ENCODE results near the gene DHCR7. TPM values are rescaled to one million over a fixed set of nuclear protein-coding genes. Genes with fewer than 3 reads are reported as not detected.

DHCR7 gene
- total and polyA plus RNA-seq, 2 experiments from 2014 or later = 84.0 to 166 TPM

- no peak for ATAC-seq
- Histone ChIP-seq H3K79me2 (replicated peaks; ENCODE audit: insufficient read depth) (no peaks in the 10 kb centered on the region), H3K27ac (ENCODE audit: low read depth) (no peak overlapping the region), H3F3A (replicated peaks; ENCODE audit: low read depth) (no peaks in the 10 kb centered on the region), H3K9me2 (ENCODE audit: insufficient read depth) (no peaks in the 10 kb centered on the region), H3K4me1 (ENCODE audit: insufficient read depth) (no peaks in the 10 kb centered on the region), H3K4me3 (no peak overlapping the region), H3K27me3 (ENCODE audit: insufficient read depth) (no peaks in the 10 kb centered on the region), H2AFZ (no peak overlapping the region), H4K20me1 (replicated peaks; ENCODE audit: insufficient read depth) (no peaks in the 10 kb centered on the region), H3K36me3 (ENCODE audit: insufficient read depth) (peaks cover 10% of the 10 kb centered on the region), H3K4me2 (no peak overlapping the region)
- Mint-ChIP-seq H3K36me3 (ENCODE audit: low read depth) (peaks cover 59% of the 10 kb centered on the region), H3K9me3 (no peaks in the 10 kb centered on the region), H3K4me3 (no peak overlapping the region), H3K27ac (no peak overlapping the region), H3K27me3 (ENCODE audit: insufficient read depth, low read depth, poor library complexity) (no peaks in the 10 kb centered on the region), H3K4me1 (peaks cover 9% of the 10 kb centered on the region)
- TF ChIP-seq ZNF331 (CRISPR knock-in tag; IDR thresholded peaks at IDR 0.05; ENCODE audit: low read depth) = no peak
- TF ChIP-seq NANOG (IDR thresholded peaks at IDR 0.05; ENCODE audit: borderline replicate concordance) = no peak
- no peak for TF ChIP-seq EZH2phosphoT487 (IDR thresholded peaks at IDR 0.05; ENCODE audit: unreplicated experiment)
- TF ChIP-seq REST (IDR thresholded peaks at IDR 0.05; ENCODE audit: unreplicated experiment) = no peak
- TF ChIP-seq ZNF462 (CRISPR knock-in tag; IDR thresholded peaks at IDR 0.05) = no peak
- TF ChIP-seq EZH2 (IDR thresholded peaks at IDR 0.05; ENCODE audit: low read depth, unreplicated experiment) = no peak
- no peak for TF ChIP-seq STAT1 (IDR thresholded peaks at IDR 0.05; ENCODE audit: unreplicated experiment)
- no peak for TF ChIP-seq POLR2AphosphoS5 (IDR thresholded peaks at IDR 0.05; ENCODE audit: low read depth)
- no peak for TF ChIP-seq CTCF (conservative IDR thresholded peaks at IDR 0.05; ENCODE audit: low read depth in 2 of 2)
- TF ChIP-seq JUNB (IDR thresholded peaks at IDR 0.05; ENCODE audit: unreplicated experiment) = no peak
- TF ChIP-seq ETS1 (IDR thresholded peaks at IDR 0.05) = no peak
- no peak for DNase-seq (ENCODE audit: low spot score)
Measured at GRCh38 chr11:71481101-71481960, 33.1 kb upstream of the DHCR7 start.

Measured in GM23338 (cell line).